ENCODE measurements around the gene TEN1. TPM values are rescaled to one million over a fixed set of nuclear protein-coding genes. Genes with fewer than 3 reads are reported as not detected.
A peak's percentile ranks its signal among the peaks of the same experiment; 100 is the strongest.

TEN1 gene
- total and polyA plus RNA-seq, 2 of the 13 experiments (the other 11 are each of a cell fraction or from before 2014, with no cell fraction given): 18.0 to 21.3 TPM

DNA sequence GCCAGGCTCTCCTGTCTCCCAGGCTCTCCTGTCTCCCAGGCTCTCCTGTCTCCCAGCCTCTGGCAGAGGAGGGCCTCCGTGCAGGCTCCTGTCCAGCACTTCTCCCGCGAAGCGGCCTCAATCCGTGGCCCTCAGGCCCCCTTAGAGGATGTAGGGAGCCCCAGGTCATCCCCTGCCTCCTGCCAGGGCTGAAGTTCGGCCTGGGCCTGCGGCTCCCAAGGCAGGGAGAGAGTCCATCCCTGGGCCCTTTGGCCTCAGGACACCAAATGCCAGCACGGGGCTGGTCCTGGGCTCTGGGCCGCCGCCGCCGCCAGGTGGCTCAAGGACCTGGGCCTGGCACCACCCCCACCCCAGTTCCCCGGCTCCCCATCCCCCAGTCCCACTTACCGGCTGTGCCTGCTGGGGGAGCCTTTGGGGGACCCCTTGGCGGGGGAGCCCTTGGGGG lies 47.7 kb downstream of the TEN1 start:
- Histone ChIP-seq H3K79me2 (ENCODE audit: insufficient read depth, low read length) (no peaks in the 10 kb centered on the region), H3K4me3 (replicated peaks in 1 of 3; ENCODE audit: insufficient read depth in 1 of 3, low read depth in 2 of 3, low read length in 3 of 3) (peak overlapping the region; percentile 65 to 83 (median 69)), H3K27me3 (ENCODE audit: control insufficient read depth in 1 of 2, insufficient read depth in 2 of 2, low read length in 2 of 2) (no peaks in the 10 kb centered on the region; a peak in 1 of 5 replicates), H3K9me3 (ENCODE audit: low read length) (no peaks in the 10 kb centered on the region), H3K36me3 (replicated peaks in 1 of 2; ENCODE audit: control insufficient read depth in 1 of 2, insufficient read depth in 2 of 2, low read length in 2 of 2) (peaks cover 1 to 9% of the 10 kb centered on the region in 2 experiments; a peak in 3 of 5 replicates), H3K4me2 (ENCODE audit: low read depth, low read length) (peak overlapping the region; percentile 95), H3K27ac (ENCODE audit: extremely low read length, insufficient read depth, low read length) (peak overlapping the region; percentile 69), H3K4me1 (ENCODE audit: insufficient read depth, low read length) (peaks cover 52% of the 10 kb centered on the region), H3K9ac (ENCODE audit: insufficient read depth, low read depth, low read length) (peak overlapping the region; percentile 61), H4K20me1 (ENCODE audit: insufficient read depth, low read length) (no peaks in the 10 kb centered on the region), H2AFZ (ENCODE audit: low read length) (peak overlapping the region; percentile 33)
- DNase-seq (ENCODE audit: low spot score) (no peak), FAIRE-seq (no peak), ATAC-seq (peak; percentile 72)
- 5% methylated on average over 3 of the region's 15 CpGs for WGBS (ENCODE audit: low lambda C conversion rate)
- ChIA-PET CTCF (ENCODE audit: low intra/inter-chr PET ratio, low total read pairs) (no interaction called here), POLR2A (interaction anchor here (0.7 to 1.9 kb wide), 5 partner anchors 12 to 247 kb away, joined by 3 to 5 read pairs (median 3); partner anchors contain the start of genes EXOC7 and SRP68)
- in situ Hi-C loops (cut with HindIII; ENCODE audit: extremely low pct_ligation_motif_present, low pct_unique_long_range_greater_than_20kb) (no loop called here), intact Hi-C loops (cut with micrococcal nuclease; ENCODE audit: unreplicated experiment) (no loop called here)
- BruUV-seq (replicated peaks): no TSS peak
- TF ChIP-seq ZNF12 (CRISPR knock-in tag; IDR thresholded peaks at IDR 0.05) (no peak), ZNF235 (CRISPR knock-in tag; IDR thresholded peaks at IDR 0.05; ENCODE audit: borderline replicate concordance) (0 out of 2 replicates have a peak, but pooled peaks have one; percentile 30), CAMTA2 (CRISPR knock-in tag; IDR thresholded peaks at IDR 0.05; ENCODE audit: borderline replicate concordance) (0 out of 2 replicates have a peak, but pooled peaks have one; percentile 50), ZC3H13 (CRISPR knock-in tag; IDR thresholded peaks at IDR 0.05) (0 out of 2 replicates have a peak, but pooled peaks have one; percentile 6), ZNF550 (CRISPR knock-in tag; IDR thresholded peaks at IDR 0.05; ENCODE audit: borderline replicate concordance) (no peak), NR2F2 (IDR thresholded peaks at IDR 0.05; ENCODE audit: borderline replicate concordance, low read depth) (no peak), ZNF777 (CRISPR knock-in tag; IDR thresholded peaks at IDR 0.05) (no peak), MEIS2 (CRISPR knock-in tag; IDR thresholded peaks at IDR 0.05) (no peak), PTBP1 (IDR thresholded peaks at IDR 0.05; ENCODE audit: low read depth, low read length, poor library complexity, severe bottlenecking) (no peak), EED (CRISPR knock-in tag; IDR thresholded peaks at IDR 0.05) (no peak), ZNF672 (CRISPR knock-in tag; IDR thresholded peaks at IDR 0.05) (no peak), SOX13 (IDR thresholded peaks at IDR 0.05) (no peak), SOX13 (CRISPR knock-in tag; conservative IDR thresholded peaks at IDR 0.05 in 1 of 2, IDR thresholded peaks at IDR 0.05 in 1 of 2) (0 out of 4 replicates have a peak, but pooled peaks of 1 of the 2 experiments have one; percentile 3)
- TF ChIP-seq, protein P1, sequence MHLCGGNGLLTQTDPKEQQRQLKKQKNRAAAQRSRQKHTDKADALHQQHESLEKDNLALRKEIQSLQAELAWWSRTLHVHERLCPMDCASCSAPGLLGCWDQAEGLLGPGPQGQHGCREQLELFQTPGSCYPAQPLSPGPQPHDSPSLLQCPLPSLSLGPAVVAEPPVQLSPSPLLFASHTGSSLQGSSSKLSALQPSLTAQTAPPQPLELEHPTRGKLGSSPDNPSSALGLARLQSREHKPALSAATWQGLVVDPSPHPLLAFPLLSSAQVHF (CRISPR knock-in tag; IDR thresholded peaks at IDR 0.05): 0 out of 2 replicates have a peak, but pooled peaks have one; percentile 36
- TF ChIP-seq, protein P2, sequence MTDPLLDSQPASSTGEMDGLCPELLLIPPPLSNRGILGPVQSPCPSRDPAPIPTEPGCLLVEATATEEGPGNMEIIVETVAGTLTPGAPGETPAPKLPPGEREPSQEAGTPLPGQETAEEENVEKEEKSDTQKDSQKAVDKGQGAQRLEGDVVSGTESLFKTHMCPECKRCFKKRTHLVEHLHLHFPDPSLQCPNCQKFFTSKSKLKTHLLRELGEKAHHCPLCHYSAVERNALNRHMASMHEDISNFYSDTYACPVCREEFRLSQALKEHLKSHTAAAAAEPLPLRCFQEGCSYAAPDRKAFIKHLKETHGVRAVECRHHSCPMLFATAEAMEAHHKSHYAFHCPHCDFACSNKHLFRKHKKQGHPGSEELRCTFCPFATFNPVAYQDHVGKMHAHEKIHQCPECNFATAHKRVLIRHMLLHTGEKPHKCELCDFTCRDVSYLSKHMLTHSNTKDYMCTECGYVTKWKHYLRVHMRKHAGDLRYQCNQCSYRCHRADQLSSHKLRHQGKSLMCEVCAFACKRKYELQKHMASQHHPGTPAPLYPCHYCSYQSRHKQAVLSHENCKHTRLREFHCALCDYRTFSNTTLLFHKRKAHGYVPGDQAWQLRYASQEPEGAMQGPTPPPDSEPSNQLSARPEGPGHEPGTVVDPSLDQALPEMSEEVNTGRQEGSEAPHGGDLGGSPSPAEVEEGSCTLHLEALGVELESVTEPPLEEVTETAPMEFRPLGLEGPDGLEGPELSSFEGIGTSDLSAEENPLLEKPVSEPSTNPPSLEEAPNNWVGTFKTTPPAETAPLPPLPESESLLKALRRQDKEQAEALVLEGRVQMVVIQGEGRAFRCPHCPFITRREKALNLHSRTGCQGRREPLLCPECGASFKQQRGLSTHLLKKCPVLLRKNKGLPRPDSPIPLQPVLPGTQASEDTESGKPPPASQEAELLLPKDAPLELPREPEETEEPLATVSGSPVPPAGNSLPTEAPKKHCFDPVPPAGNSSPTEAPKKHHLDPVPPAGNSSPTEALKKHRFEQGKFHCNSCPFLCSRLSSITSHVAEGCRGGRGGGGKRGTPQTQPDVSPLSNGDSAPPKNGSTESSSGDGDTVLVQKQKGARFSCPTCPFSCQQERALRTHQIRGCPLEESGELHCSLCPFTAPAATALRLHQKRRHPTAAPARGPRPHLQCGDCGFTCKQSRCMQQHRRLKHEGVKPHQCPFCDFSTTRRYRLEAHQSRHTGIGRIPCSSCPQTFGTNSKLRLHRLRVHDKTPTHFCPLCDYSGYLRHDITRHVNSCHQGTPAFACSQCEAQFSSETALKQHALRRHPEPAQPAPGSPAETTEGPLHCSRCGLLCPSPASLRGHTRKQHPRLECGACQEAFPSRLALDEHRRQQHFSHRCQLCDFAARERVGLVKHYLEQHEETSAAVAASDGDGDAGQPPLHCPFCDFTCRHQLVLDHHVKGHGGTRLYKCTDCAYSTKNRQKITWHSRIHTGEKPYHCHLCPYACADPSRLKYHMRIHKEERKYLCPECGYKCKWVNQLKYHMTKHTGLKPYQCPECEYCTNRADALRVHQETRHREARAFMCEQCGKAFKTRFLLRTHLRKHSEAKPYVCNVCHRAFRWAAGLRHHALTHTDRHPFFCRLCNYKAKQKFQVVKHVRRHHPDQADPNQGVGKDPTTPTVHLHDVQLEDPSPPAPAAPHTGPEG (CRISPR knock-in tag; IDR thresholded peaks at IDR 0.05): 0 out of 2 replicates have a peak, but pooled peaks have one; percentile 21
- TF ChIP-seq, protein P3, sequence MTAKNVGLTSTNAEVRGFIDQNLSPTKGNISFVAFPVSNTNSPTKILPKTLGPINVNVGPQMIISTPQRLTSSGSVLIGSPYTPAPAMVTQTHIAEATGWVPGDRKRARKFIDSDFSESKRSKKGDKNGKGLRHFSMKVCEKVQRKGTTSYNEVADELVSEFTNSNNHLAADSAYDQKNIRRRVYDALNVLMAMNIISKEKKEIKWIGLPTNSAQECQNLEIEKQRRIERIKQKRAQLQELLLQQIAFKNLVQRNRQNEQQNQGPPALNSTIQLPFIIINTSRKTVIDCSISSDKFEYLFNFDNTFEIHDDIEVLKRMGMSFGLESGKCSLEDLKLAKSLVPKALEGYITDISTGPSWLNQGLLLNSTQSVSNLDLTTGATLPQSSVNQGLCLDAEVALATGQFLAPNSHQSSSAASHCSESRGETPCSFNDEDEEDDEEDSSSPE (CRISPR knock-in tag; IDR thresholded peaks at IDR 0.05): no peak
- TF ChIP-seq, protein P4, sequence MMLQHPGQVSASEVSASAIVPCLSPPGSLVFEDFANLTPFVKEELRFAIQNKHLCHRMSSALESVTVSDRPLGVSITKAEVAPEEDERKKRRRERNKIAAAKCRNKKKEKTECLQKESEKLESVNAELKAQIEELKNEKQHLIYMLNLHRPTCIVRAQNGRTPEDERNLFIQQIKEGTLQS (CRISPR knock-in tag; IDR thresholded peaks at IDR 0.05): no peak

Data from HepG2 (cell line).